SKM-1 treated with dmso at 0.1 percent for 144 hours (cell line): ENCODE measurements around the gene PP2D1.
"Not testable (repeated sequence)": the region's sequence is repeated elsewhere in the genome, so short reads cannot be mapped to it uniquely, and the experiment has no call there.

Source experiments
- DNase-seq: peaks from one replicate; lab custom pipeline; 2025; ENCODE audit not compliant: unreplicated experiment; lab: John Stamatoyannopoulos, UW

PP2D1 gene

DNA sequence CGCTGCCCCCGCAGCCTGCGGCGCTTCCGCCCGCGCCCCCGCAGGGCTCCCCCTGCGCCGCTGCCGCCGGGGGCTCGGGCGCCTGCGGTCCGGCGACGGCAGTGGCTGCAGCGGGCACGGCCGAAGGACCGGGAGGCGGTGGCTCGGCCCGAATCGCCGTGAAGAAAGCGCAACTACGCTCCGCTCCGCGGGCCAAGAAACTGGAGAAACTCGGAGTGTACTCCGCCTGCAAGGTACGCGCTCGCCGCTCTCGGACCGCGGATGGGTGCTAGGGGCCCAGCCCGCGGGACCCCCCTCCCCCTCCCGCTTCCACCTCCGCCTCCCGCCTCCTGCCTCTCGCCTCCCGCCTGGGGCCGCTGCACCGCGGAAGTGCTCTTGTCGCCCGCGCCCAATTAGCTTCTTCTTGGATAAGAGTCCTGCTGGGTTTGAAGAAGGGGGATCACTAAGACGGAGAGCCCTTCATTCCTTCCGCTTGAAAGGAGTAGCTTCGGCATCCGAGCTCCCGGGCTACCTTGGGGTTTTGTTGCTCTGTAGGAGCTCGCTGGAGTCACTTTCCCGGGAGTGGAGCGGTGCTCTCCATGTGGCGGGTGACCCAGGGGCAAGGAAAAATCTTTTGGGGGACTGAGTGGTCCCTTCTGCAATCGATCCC lies 28.6 kb upstream of the PP2D1 start:
- DNase-seq, result peak; percentile 76

DNA sequence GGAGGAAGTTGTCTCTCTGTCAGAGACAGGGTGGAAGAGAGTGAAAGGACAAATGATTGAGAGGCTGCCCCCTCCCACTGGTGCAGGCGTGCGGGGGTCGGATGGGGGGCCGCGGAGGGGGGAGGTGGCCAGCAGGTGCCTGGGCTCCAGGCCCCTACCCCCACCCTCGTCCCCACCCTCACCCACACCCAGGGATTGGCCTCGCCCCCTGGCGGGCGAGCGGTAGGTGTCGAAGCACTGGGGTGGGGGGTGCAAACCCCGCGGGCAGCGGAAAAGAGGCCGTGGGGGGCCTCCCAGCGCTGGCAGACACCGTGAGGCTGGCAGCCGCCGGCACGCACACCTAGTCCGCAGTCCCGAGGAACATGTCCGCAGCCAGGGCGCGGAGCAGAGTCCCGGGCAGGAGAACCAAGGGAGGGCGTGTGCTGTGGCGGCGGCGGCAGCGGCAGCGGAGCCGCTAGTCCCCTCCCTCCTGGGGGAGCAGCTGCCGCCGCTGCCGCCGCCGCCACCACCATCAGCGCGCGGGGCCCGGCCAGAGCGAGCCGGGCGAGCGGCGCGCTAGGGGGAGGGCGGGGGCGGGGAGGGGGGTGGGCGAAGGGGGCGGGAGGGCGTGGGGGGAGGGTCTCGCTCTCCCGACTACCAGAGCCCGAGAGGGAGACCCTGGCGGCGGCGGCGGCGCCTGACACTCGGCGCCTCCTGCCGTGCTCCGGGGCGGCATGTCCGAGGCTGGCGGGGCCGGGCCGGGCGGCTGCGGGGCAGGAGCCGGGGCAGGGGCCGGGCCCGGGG lies 27.9 kb upstream of the PP2D1 start, which contains the start of gene KAT2B:
Gene KAT2B (plus strand): TSS at position 682 of the 783 bp plus-strand sequence. CDS start 32 bp downstream, at position 714.
- peak; percentile 76 for DNase-seq

DNA sequence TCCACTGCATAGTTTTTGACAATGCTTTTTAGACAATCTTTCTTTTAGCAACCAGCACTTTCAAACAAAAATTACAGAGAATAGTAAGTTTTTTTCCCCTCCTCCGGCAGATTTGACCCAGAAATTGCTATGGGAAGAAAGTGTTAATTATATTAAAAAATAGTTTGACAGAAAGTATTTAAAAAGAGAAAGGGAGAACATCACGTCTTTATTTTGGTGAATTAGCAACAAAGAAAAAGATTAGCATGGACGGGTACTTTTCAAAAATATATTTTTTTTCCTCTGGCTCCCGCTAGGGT lies 27.4 kb upstream of the PP2D1 start:
- no peak for DNase-seq

DNA sequence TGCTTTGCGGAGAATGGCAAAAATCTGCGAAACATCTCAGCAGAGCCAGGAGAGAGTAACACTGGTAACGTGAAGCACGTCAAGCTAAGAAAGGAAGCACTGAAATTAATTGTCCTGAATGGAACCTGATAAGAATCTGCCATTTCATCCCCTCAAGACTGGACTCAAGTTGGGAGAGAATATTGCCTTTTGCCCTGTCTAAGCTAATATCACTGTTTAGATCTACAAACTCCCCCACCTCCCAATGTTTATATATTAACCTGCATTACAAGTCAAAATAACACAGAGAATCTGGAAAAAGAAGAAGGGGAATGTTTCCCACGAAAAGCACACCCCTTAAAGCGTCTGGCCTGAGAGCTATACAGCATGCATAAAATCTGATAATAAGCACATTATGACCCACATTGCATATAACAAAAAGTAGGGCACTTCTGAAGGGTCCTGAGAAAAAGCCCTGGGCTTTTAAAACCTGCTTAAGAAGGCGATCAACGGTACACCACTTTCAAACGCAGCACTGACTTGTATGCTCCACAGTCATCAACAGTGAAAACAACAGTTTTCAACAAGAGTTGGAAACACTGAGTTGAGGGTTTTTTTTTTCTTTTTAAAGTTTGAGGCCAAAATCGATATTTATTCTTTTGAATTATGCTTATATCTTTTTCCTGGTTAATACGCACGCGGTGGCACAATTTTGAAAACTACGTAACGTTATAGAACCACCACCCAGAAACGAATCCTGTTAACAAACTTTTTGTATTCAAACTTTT lies 26.8 kb upstream of the PP2D1 start:
- DNase-seq, result no peak

DNA sequence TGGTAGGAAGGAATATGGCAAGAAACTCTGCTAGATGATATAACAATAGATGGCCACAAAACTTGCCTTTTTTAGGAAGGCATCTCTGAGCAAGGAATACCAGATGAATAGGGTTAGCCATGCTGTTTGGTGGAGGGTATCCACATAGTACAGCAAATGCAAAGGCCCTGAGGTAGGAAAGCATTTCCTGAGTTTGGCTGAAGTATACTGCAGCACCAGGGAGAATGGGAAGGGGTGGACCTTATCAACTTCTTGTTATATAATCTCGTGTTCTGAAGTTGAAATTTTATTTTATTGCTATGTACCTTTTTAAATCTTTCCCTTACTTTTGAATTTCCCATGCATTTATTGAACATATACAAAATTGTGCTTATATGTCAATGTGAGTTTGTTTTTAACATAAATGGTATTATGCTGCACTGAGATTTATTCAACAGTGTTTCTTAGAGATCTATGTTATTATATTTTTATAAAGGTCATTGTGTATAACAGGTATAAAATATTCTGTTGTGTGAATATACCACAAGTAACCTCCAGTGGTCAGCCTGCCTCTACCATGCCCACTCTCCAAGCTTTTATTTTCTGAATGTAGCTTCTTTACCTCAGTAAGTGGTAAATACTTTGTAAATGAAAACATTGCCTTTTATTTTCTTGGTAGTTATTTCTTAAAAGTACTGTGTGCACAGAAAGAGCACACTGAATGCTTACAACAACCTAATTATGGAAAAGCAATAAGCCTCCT lies 25.4 kb upstream of the PP2D1 start:
- DNase-seq, result no peak

DNA sequence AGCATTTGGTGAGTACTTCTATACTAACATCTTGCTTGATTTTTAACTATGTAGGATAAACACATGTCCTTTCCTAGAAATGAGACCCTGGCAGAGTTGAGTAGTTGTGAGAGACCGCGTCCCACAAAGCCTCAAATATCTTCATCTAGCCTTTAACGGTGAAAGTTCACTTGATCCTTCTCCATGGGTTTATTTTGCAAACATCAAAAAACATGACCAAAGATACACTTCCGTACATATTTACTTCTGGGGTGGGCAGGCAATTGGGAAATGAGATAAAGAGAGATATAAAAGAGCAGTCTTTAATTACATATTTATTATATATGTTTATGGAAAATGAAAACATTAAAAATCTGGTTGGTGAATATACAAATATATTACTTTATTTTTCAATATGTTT lies 23.0 kb upstream of the PP2D1 start:
- no peak for DNase-seq

DNA sequence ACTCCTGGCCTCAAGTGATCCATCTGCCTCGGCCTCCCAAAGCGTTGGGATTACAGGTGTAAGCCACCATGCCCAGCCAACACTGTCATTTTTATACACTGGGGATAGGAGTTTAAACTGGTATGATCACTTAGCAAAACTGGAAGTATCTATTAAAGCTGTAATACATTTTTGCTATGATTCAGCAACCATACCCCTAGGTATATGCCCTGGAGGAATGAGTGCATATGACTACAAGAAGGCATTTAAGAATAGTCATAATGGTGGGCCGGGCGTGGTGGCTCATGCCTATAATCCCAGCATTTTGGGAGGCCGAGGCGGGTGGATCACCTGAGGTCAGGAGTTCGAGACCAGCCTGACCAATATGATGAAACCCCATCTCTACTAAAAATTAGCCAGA lies 19.9 kb upstream of the PP2D1 start:
- not testable (repeated sequence) for DNase-seq

DNA sequence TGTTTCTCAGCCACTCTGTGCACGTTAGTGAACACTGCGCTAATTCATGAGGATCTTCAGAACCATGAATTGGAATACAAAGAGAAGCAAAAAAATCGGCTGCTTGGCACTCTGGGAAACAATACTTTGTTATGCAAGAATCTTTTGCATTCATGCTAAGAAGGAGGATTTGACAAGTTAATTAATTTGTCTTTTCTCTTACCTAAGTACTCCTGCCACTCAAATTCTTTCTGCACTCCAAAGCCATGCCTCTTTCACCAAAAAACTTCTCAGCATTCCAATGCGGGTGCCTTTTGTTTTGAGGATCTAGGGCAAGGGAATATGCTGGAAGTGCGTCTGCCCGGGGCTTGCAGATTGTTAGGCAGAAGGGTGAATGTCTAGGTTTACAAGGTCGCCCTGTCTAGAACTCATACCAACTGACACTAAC lies 16.9 kb upstream of the PP2D1 start:
- no peak for DNase-seq

DNA sequence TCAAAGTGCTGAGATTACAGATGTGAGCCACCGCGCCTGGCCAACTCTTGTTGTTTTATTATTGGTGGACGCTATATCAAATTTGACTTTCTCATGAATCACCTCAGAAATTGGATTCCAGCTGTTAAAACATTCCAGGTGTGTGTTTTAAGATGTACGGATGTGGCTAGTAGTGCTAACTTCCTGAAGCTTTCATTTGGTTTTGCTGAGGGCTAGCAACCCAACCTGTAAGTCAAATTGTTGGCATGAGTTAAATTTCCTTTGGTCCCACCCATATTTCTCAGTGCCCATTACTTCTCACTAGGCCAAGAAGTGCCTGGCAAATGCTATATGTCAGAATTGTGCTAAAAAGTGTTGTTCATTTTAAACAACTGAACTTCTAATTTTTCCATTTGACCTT lies 15.1 kb upstream of the PP2D1 start:
- DNase-seq, result no peak

DNA sequence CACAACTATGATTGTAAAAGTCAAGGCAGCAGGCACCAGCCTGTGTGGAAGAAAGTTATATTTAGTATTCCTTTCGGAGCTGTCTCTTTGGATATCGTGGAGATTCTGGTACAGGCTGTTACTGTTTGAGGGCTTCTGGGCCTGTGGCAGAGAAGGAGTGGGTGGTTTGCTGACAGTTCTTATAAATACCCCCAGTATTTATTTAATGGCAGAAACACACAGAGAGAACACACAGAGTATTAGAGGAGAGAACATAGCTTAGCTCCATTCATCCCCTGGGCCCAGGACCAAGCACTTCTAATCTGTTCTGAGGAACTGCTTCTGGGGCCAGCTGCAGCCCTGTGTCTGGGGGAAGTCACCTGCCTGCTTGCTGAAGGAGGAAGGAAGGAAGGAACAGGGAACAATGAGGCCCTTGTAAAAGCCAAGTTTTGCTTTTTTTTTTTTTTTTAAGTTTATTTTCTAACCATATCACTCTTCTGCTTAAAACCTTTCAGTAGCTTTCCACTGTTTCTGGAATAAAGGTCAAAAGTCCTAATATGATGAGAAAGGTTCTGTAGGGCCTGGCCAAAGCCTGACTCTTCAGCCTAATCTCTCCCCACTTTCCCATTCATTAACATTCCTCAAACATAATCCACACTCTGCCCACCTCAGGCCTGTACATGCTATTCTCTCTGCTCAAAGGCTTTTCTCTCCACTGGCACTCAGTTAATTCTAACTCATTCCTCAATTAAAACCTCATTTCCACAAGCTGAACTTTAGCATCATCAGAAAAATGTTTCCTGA lies 11.8 kb upstream of the PP2D1 start:
- peak; percentile 68 for DNase-seq

DNA sequence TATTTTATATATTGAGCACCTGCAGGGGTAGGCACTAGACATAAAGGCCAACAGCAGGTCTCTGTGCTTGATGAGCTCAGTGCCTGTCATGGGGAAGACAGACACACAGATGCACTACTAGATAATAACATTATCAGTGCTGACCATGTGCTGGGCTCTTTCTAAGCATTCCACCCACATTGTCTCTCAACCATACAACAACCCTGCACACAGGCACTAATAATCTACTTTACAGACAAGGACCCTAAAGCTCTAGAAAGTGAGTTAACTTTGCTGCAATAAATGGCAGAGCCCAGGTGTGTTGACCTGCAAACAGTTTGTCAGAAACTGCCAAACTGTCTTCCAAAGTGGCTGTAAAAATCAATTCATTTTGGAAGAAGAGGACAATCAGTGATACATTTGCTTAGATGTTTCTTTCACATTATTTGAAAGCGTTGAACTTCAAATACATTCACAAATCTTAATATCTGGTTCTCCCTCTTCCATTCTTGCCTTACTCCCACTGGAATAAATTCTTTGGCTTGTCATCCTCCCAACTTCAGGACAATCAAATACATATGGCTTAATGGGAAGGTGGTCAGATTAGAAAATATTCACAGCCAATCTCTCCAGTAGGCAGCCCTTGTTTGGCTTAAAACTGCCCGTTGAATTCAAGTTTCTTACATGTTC lies 11.0 kb upstream of the PP2D1 start:
- no peak for DNase-seq

DNA sequence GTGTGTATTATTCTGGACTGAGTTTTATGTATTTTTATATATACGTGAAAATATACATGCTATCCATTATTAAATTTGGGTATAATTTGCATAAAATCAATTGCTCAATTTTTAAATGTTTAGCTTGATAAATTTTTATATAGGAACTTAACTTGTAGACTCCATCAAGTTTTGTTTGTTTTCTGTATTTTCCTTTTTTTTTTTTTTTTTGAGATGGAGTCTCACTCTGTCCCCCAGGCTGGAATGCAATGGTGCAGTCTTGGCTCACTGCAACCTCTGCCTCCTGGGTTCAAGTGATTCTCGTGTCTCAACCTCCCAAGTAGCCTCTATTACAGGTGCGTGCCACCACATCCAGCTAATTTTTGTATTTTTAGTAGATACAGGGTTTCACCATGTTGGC lies 4.0 kb upstream of the PP2D1 start:
- DNase-seq, result not testable (repeated sequence)

DNA sequence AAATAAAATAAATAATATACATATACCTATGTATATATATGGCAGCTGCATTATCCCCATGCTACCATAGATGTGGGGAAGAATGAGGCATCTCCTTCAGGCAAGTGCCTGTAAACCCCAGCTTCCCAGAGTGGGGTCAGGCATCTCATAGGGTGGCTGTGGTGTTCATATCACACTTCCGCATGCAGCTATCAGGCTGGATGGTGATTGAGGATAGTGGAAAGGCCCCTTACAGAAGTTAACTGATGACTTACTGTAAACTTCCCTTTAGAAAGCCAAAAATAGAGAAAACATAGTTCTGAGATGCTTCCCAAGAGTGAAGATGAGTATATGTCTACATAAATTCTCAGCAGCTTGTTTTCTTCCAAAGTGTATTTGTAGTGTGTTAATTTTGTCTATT lies 3.5 kb upstream of the PP2D1 start:
- no peak for DNase-seq

DNA sequence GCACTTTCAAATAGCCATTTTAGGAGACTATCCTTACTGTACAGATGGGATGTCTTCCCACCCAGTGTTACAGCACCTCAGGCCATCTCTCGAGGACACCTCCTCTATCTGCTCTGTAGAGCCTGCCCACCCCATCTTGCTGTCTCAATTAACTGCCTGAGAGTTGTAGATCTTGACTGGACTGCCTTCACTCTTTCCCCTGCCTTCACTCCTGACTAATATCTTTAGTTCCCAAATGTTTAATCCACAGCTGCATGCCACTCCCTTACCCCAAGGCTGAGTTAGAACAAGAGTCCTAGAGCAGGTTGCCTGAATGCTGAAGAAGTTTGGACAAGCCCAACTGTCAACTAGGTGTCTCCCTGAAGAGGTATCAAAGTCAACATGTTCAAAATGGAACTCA lies 1.3 kb upstream of the PP2D1 start:
- no peak for DNase-seq

DNA sequence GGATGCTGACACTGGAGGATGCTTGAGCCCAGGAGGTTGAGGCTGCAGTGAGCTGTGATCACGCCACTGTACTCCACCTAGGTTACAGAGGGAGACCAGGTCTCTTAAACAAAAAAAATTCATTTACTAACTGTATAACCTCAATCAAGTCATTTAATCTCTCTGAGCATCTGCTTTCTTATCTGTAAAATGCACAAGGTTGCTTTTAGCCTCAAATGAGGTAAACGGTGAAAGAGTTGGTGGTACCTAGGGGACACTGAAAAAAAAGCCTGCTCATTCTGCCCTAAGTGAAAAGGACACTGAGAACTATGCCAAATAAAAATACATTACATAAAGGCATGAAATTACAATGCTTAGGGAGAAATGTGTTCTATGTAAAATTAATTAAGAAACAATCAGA lies 3.4 kb downstream of the PP2D1 start:
- DNase-seq, result no peak

DNA sequence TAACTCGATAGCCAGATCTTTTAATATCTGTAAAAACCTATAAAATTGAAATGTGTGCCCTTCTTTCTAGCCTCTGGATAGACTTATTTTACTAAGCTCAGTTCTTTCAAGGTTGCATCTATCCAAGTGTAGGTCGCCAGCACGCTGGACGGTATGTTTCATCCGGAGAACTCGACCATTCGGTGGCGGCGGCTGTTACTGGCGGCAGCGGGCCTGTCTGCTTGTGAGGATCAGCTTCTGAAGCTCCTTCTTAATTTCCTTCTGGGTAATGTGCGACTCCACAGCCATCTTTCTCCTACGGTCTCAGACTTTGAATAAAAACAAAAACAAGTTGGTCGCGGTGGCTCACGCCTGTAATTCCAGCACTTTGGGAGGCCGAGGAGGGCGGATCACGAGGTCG lies 4.1 kb downstream of the PP2D1 start:
- no peak for DNase-seq

DNA sequence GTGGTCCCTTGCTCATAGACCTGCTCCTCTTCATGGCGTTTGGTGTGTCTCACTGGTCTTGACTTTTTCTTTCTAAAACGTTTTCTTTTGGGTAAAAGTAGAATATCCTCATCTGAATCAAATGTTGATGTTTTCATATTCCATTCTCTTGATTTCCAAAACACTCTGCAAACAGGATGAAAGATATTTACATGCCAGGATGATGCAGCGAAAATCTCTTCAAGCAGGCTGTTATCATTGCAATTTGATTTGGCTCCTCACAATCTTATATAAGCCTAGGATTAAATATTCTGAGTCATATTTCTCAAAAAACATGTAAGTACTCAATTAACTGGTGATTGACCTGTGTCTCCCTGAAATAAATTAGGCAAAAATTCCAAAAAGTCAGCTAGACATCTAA lies 10.1 kb downstream of the PP2D1 start:
- DNase-seq, result no peak

DNA sequence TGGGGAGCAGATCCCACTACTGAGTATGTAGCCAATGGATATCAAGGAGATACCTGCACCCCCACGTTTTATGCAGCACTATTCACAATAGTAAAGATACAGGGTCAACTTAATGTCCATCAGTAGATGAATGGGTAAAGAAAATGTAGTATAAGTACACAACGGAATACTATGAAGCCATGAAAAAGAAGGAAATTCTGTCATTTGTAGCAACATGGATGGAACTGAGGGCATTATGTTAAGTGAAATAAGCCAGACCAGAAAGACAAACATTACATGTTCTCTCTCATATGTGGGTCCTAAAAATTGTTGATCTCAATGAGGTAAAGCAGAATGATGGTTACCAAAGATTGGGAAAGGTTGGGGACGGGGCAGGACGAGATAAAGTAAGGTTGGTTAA lies 14.6 kb downstream of the PP2D1 start:
- DNase-seq, result no peak

DNA sequence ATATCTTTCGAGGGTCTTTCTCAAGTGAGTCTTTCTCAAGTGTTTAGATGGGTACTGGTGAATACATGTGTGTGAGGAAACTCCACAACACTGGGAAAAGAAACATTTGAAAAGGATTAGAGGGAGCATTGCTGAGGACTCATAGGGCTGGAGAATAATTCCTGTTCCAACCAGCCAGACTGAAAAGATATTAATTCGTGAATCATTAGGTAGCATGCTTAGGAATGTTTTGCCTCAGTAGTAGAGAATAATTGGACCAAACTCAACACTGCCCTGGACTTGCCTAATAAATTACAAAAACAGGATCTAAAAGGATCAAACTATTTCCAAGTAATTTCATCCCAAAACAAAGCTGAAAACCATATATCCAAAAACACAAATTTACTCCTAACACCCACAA lies 17.3 kb downstream of the PP2D1 start:
- no peak for DNase-seq

DNA sequence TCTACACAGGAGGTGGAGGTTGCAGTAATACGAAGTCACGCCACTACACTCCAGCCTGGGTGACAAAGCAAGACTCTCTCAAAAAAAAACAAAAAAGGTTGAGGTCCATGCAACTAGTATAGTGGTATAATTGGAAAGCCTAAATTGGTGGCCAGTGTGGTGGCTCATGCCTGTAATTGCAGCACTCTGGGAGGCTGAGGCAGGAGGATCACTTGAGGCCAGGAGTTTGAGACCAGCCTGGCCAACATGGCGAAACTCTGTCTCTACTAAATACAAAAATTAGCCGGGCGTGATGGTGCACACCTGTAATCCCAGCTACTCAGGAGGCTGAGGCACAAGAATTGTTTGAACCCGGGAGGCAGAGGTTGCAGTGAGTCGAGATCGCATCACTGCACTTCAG lies 23.2 kb downstream of the PP2D1 start:
- DNase-seq, result not testable (repeated sequence)
